ENCODE measurements around the gene FLRT2.
A peak's percentile ranks its signal among the peaks of the same experiment; 100 is the strongest.

FLRT2 gene

GRCh38 chr14:85572845-85573244 is 42.9 kb downstream of the FLRT2 start:
- TF ChIP-seq CTCF (IDR thresholded peaks at IDR 0.05; ENCODE audit: insufficient read depth, low read depth, low read length, missing control alignments) = no peak
- no peak overlapping the region for H3K4me3 ChIP-seq (ENCODE audit: low read length)
- peak; percentile 88 for DNase-seq (ENCODE audit: low read depth)

- DNase-seq (ENCODE audit: low read depth) = no peak
- TF ChIP-seq CTCF (IDR thresholded peaks at IDR 0.05; ENCODE audit: insufficient read depth, low read depth, low read length, missing control alignments) = no peak
- no peak overlapping the region for H3K4me3 ChIP-seq (ENCODE audit: low read length)
Measured at GRCh38 chr14:85573406-85573805, 43.5 kb downstream of the FLRT2 start.

GRCh38 chr14:85574853-85575616 is 45.1 kb downstream of the FLRT2 start:
- no peak for DNase-seq (ENCODE audit: low read depth)
- H3K4me3 ChIP-seq (ENCODE audit: low read length) = no peak overlapping the region
- no peak for TF ChIP-seq CTCF (IDR thresholded peaks at IDR 0.05; ENCODE audit: insufficient read depth, low read depth, low read length, missing control alignments)

- TF ChIP-seq CTCF (IDR thresholded peaks at IDR 0.05; ENCODE audit: insufficient read depth, low read depth, low read length, missing control alignments) = no peak
- no peak overlapping the region for H3K4me3 ChIP-seq (ENCODE audit: low read length)
- no peak for DNase-seq (ENCODE audit: low read depth)
Measured at GRCh38 chr14:85575617-85575898, 45.6 kb downstream of the FLRT2 start.

- no peak overlapping the region for H3K4me3 ChIP-seq (ENCODE audit: low read length)
- no peak for TF ChIP-seq CTCF (IDR thresholded peaks at IDR 0.05; ENCODE audit: insufficient read depth, low read depth, low read length, missing control alignments)
- DNase-seq (ENCODE audit: low read depth) = no peak
Measured at GRCh38 chr14:85576218-85576617, 46.3 kb downstream of the FLRT2 start.

- H3K4me3 ChIP-seq (ENCODE audit: low read length) = no peak overlapping the region
- peak; percentile 36 for DNase-seq (ENCODE audit: low read depth)
- TF ChIP-seq CTCF (IDR thresholded peaks at IDR 0.05; ENCODE audit: insufficient read depth, low read depth, low read length, missing control alignments) = no peak
Measured at GRCh38 chr14:85576848-85577542, 47.1 kb downstream of the FLRT2 start.

Measured in epithelial cell of esophagus (primary cell).